ENCODE measurements around the gene DOK5. TPM values are rescaled to one million over a fixed set of nuclear protein-coding genes. Genes with fewer than 3 reads are reported as not detected.

The DOK5 gene
- total RNA-seq, 2 donors from 2014 or later: 1.3 to 17.3 TPM

DNA sequence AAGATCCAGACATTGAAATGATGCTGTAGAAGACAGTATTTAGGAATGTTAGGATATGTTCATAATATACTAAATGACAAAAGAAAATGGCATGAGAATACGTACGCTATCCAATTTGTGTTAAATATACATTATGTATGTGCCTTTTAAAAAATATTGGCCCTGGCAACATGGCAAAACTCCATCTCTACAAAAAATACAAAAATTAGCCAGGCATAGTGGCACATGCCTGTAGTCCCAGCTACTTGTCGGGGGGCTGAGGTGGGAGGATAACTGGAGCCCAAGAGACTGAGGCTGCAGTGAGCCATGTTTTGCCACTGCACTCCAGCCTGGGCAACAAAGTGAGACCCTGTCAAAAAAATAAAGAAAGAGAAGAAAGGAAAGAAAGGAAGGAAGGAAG is 155.7 kb downstream of the DOK5 start:
- Mint-ChIP-seq H3K9me3 (no peaks in the 10 kb centered on the region), H3K27ac (no peak overlapping the region), H3K36me3 (no peaks in the 10 kb centered on the region)
- DNase-seq (ENCODE audit: low spot score in 2 of 2) (no peak), ATAC-seq (no peak)

DNA sequence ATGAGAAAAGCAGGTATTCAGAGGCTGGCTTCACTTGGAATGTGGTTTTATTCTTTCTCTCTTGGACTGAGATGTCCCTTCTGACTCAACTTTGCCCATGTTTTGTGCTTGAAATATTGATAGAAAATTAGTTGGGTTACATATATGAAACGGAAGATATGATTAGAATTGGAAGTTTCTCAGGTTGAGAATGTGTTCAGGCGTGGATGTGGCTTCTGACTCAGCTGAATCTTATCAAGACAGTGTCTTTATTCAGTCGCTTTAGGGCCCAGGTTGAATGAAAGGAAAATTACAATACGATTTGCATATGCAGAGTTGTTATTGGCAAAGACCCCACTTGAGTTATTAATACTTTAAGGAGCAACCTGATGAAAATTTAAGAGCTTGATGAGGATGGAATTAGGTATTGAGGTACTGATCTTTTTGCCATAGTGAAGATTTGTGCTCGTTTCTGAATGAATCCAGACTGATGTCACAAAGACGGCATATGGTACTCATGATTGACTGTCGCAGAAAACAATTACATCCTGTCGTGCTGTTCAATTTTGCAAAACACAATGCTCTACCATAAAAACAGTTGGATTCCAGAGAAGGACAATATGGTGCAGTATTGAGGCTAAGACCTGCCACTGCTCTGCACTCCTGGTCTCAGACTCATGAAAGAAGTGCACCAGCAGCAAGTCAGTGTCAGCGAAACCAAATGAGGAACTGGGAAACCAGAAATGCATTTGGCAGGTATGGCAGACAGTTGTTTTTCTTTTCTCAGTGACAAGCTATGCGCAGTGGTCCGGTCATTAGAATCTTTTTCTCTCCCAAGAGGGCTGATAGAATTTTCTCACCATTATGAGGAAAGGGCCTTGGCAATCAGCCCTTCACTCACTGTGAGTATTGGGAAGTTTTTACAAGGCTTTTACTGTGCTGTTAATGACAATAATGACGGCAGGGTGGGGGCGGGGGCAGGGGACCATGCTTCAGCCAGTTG is 158.3 kb downstream of the DOK5 start:
- ATAC-seq (peak in 1 of 2 donors; percentile 43), DNase-seq (ENCODE audit: low spot score in 2 of 2) (no peak)
- Mint-ChIP-seq H3K27ac (no peak overlapping the region), H3K36me3 (no peaks in the 10 kb centered on the region), H3K9me3 (no peaks in the 10 kb centered on the region)

DNA sequence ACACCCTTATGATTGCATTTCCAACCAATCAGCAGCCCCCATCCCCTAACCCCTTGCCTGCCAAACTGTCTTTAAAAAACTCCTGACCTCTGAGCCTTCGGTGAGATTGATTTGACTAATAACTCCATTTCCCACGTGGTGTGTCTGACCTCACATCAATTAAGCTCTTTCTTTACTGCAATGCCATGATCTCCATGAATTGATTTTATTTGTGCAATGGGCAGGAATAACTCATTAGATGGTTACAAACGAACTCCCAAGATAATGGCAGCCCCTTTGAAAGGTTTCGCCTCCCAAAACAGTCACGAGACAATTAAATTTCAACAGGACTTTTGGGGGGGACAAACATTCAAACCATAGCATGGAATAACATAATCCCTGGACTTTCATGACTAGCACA is 161.2 kb downstream of the DOK5 start:
- ATAC-seq (no peak), DNase-seq (ENCODE audit: low spot score in 2 of 2) (no peak)
- Mint-ChIP-seq H3K36me3 (no peaks in the 10 kb centered on the region), H3K9me3 (no peaks in the 10 kb centered on the region), H3K27ac (no peak overlapping the region)

DNA sequence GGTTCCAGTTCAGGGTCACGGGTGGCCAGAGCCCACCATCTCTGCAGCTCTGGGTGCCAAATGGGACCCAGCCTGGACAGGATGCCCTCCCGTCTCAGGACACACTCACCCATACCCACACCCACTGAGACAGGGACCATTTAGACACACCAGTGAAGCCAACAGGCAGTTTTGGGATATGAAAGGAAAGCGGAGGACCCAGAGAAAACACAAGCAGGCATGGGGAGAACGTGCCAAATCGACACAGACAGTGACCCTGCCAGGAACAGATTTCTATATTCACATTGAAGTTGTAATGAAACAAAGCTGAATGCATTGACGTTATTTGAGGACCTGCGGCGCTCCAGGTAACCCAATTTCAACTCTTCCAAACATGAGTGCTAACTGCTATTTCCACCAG is 164.5 kb downstream of the DOK5 start:
- no peaks in the 10 kb centered on the region for H3K36me3 Mint-ChIP-seq
- ATAC-seq: no peak
- H3K9me3 Mint-ChIP-seq: no peaks in the 10 kb centered on the region
- no peak overlapping the region for H3K27ac Mint-ChIP-seq
- DNase-seq (ENCODE audit: low spot score in 2 of 2): no peak

DNA sequence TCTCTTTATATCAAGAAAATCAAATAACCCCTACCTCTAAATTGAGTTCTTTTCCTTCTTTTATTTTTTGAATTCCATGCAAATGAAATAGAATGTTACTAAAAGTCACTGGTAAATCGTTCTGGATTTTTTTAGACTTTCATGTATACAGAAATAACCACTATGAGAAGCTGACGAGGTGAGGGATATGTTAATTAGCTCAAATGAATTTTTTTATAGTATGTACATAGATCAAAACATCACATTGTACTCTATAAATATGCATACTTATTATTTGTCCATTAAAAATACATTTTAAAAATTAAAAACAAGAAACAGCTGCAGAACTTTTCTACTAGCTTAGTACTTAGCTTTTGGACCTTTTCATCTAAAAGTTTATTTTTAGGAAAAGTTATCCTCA is 165.4 kb downstream of the DOK5 start:
- no peak for DNase-seq (ENCODE audit: low spot score in 2 of 2)
- Mint-ChIP-seq H3K36me3 (no peaks in the 10 kb centered on the region), H3K27ac (no peak overlapping the region), H3K9me3 (no peaks in the 10 kb centered on the region)
- no peak for ATAC-seq

DNA sequence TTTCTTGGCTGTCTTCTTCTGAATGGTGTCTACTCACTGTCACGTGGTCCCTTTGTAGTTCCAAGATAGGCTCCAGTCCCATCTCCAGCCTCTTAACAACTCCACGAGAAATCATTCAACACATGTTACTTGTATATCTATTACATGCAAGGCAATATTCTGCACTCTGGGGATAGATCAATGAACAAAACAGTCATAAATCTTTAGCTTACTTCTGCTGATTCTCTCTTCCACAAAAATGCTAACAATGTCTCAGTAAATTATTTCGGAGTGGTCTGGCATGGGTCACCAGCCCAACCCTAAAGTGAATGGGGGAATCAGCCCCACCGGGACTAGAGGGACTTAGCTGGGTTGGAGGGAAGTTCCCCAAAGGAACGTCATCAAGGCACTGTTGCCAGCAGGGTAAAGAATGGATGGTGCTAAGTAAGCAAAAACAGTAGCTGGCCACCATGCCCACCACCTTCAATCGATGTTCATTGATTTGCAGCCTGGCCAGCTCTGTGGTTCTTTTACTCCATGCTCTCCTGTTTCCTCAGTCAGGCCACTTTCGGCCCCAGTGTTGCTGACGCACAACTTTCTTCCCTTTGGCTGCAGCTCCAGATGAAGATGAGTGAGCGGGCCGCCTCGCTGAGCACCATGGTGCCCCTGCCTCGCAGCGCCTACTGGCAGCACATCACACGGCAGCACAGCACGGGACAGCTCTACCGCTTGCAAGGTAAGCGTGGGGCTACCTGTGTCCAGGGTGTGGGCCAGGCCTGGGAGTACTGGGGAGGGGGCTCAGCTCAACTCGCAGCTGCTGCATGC is 167.7 kb downstream of the DOK5 start:
- Mint-ChIP-seq H3K27ac (no peak overlapping the region), H3K36me3 (no peaks in the 10 kb centered on the region), H3K9me3 (no peaks in the 10 kb centered on the region)
- no peak for ATAC-seq
- no peak for DNase-seq (ENCODE audit: low spot score in 2 of 2)

DNA sequence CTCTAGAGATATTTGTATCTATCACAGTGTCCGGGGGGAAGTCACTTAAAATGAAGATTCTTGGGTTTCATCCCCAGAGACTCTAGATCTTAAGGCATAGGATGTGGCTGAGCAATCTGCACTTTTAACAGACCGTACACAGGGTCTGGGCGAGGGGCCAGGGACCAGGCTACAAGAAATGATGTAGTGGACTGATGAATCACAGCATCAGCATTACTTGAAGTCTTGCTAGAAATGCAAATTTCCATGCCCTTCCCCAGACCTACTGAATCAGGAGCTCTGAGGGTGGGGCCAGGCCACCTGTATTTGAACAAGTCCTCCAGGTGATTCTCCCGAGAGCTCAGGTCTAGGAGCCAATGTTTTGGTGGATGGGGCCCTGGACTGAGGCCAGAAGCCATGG is 168.4 kb downstream of the DOK5 start:
- H3K9me3 Mint-ChIP-seq: no peaks in the 10 kb centered on the region
- H3K27ac Mint-ChIP-seq: no peak overlapping the region
- H3K36me3 Mint-ChIP-seq: no peaks in the 10 kb centered on the region
- no peak for ATAC-seq
- no peak for DNase-seq (ENCODE audit: low spot score in 2 of 2)

DNA sequence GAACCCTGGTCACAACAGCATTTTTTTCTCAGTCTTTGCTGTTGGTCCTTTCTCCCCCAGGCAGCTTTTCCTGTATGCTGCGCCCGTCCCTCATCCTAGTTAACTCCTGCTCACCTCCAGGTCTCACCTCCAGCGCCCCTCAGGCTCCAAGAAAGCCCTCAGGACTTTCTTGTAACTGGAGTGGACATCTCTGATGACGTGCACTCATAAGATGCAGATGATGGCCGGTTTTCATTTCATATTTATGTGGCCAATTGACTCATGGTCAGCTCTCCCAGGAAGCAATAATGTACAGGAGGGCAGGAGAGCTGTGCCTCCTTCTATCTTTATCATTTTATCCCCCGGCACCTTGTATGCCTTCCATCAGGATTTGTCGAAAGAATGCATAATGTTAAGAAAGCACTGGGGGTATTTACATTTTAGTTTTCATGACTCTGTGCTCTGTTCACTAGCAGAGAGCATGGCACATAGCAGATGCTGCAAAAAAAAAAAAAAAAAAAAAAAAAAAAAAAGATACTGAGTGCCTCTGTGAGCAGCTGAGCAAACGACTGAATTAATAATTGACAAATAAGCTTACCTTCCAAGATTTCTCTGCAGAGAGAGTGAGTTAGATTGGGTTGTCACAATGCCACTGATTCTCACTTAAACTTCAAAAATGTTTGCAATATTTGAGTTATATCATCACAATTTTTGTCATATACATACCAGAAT is 170.2 kb downstream of the DOK5 start:
- H3K36me3 Mint-ChIP-seq: no peaks in the 10 kb centered on the region
- H3K9me3 Mint-ChIP-seq: no peaks in the 10 kb centered on the region
- DNase-seq (ENCODE audit: low spot score in 2 of 2) (no peak), ATAC-seq (no peak)
- H3K27ac Mint-ChIP-seq: no peak overlapping the region

DNA sequence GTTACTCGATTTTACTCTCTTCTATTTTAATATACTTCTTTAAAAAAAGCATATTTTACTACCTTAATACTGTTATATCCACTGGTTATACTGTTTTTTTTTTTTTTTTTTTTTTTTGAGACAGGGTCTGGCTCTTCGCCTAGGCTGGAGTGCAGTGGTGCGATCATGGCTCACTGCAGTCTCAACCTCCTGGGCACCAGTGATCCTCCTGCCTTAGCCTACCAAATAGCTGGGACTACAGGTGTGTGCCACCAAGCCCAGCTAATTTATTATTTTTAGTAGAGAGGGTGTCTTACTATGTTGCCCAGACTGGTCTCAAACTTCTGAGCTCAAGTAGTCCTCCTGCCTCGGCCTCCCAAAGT is 170.7 kb downstream of the DOK5 start:
- Mint-ChIP-seq H3K36me3 (no peaks in the 10 kb centered on the region), H3K27ac (no peak overlapping the region), H3K9me3 (no peaks in the 10 kb centered on the region)
- ATAC-seq (no peak), DNase-seq (ENCODE audit: low spot score in 2 of 2) (no peak)

DNA sequence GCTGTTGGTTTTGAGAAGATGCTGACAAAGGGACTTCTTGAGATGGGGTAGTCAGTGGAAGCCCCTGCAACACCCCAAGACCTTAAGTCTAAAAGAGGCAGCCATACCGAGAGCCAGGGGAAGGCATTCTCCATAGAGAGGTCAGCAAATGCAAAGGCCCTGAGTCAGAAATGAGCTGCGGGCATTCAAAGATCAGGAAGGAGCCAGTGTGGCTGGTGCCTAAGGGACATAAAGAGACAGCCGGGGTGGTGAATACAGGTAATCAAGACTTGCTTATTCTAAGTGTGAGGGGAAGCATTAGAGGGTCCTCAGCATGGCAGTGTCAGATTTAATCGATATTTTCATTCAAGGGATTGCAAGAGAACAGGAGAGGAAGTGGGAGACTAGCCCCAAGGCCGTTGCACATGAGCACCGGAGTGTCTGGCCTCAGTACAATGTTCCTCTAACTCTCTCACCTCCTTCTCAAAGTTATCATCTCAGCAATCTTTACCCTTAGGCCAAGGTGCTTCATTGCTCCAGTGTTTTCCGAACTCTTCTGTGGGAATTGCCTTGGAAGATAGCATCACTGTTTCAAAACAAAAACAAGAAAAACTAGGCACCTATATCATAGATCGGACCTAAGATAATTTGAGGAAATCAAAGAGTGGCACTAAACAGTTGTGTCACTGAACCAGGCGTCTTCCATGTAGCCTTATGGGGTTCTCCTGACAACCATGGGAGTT is 173.2 kb downstream of the DOK5 start:
- no peak for DNase-seq (ENCODE audit: low spot score in 2 of 2)
- ATAC-seq: no peak
- Mint-ChIP-seq H3K36me3 (no peaks in the 10 kb centered on the region), H3K27ac (no peak overlapping the region), H3K9me3 (no peaks in the 10 kb centered on the region)

DNA sequence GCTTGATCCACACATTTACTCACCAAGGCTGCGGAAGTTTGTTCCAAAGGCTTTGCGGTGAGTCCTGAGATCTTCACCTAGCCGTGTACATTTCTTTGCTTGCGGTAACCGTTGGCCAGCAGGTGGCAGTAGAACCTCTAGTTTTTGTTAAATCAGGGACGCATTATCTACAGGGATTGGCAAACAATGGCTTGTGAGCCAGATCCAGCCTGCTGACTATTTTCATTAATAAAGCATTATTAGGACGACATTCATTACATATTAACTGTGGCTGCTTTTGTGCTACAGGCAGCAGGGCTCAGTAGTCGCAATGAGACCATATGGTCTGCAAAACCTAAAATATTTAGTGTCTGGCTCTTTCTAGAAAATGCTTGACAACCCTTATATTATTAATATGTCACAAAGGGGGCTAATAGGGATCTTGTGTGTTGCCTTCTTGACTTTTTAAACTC is 174.1 kb downstream of the DOK5 start:
- DNase-seq (ENCODE audit: low spot score in 2 of 2): peak in 1 of 2 donors; percentile 72
- peak; percentile 46 to 67 for ATAC-seq
- Mint-ChIP-seq H3K36me3 (no peaks in the 10 kb centered on the region), H3K9me3 (no peaks in the 10 kb centered on the region), H3K27ac (no peak overlapping the region)

DNA sequence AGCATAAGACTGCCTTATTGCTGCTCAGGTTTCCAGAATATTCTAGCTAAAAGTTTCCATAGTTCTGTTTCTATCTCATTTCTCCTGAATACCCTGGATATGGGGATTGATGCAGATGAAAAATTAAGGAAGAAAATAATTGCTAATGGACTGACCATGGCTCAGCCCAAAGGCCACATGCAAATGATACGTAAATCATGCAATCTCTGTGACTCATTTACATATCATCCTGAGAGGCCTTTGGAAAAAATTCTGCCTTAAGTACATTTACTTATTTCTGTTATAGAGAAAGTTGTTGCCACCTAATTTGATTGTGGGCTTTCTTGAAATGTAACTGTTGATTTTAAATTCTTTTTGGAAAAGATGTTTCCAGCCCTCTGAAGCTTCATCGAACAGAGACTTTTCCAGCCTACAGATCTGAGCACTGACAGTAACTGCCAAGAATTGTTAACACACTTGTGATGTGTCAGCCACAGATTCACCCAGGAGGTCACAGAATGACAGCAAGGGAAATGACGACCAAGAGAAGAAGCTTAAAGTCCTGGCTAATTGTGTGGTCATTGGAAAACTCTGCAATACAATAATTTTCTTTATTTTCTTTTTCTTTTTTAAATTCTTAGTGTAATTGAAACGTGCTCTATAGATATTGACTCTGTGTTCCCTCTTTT is 174.8 kb downstream of the DOK5 start:
- Mint-ChIP-seq H3K27ac (no peak overlapping the region), H3K36me3 (no peaks in the 10 kb centered on the region), H3K9me3 (no peaks in the 10 kb centered on the region)
- DNase-seq (ENCODE audit: low spot score in 2 of 2) (no peak), ATAC-seq (no peak)

DNA sequence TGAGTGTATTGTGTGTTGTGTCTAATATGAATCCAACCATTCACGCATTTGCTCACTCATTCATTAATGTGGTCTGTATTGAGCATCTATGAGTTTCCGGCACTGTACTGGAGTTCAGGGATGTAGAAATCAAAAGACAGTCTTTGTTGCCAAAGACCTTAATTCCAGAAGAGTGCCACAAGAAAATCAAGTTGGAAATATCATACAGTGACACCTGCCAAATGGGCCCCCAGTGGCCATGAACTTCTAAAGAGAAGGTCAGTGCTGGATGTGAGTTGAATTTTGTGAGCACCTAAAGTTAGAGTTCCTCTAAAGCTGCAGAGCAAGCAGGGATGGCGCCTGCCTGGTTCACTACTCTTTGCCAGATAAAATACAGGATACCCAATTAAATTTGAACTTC is 175.9 kb downstream of the DOK5 start:
- DNase-seq (ENCODE audit: low spot score in 2 of 2): no peak
- H3K36me3 Mint-ChIP-seq: no peaks in the 10 kb centered on the region

DNA sequence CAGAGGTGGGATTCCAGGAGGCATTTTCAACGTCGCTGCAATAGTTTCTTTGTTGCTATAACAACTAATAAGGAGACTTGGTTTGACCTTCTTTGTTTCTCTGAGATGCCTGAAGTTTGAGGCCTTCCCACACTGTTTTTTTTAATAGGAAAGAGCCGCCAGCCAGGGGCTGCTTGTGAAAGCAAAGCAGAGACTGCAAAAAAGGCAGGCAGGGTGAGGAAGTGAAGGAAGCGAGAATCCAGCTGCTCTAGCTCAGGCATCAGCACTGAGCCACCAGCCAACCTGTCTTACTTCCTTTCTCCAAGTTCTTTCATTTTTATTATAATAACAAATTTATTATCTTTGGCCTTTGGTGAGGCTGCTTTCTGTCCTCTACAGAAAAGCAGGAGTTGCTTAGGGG is 179.1 kb downstream of the DOK5 start:
- Mint-ChIP-seq H3K9me3 (no peaks in the 10 kb centered on the region), H3K27ac (no peak overlapping the region), H3K36me3 (no peaks in the 10 kb centered on the region)
- DNase-seq (ENCODE audit: low spot score in 2 of 2): no peak
- no peak for ATAC-seq

More for the DNA sequence above, 175.9 kb downstream of the DOK5 start:
- H3K9me3 Mint-ChIP-seq: no peaks in the 10 kb centered on the region
- ATAC-seq: no peak
- no peak overlapping the region for H3K27ac Mint-ChIP-seq

DNA sequence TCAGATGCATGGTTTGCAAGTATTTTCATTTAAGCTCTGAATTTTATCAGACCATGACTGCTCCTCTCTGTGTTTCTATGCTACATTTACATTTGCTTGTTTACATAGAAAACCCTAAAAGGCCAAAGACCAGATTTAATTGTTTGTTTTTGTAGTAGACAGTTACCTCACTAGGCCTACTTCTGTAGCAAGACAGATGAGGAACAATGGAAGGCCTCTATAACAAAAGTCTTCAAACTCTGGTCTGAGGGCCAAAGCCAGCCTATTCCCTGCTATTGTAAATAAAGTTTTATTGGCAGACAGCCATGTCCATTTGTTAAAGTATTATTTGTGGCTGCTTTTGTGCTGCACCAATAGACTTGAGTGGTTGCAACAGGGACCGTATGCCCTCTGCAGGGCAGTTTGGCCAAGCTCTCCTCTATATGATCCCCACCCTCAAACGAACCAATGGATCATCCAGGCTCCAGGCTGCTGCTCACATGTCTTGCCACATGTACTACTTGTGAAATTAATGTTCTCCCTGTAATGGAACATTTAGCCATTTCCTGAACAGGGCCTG is 182.0 kb downstream of the DOK5 start:
- ATAC-seq (no peak), DNase-seq (ENCODE audit: low spot score in 2 of 2) (no peak)
- no peaks in the 10 kb centered on the region for H3K9me3 Mint-ChIP-seq

DNA sequence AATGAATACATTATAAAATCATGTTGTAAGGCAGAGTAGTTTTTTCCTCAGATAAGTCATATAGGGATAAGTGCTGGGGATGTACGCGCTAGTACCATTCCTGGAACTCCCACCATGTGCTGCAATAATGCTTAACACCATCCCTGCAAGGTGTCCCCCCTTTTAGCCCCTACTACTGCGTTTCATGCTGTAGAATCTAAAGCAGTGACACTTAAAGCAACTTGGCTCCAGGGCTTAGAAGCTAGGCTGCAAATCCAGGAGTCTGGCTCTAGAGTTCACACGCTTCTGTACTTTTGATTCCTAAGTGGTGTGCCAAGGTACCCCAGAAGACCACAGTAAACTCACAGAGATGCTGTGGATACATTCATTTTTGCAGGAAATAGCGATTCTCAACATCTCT is 183.1 kb downstream of the DOK5 start:
- Mint-ChIP-seq H3K27ac (no peak overlapping the region), H3K36me3 (no peaks in the 10 kb centered on the region), H3K9me3 (no peaks in the 10 kb centered on the region)
- ATAC-seq: no peak
- DNase-seq (ENCODE audit: low spot score in 2 of 2): no peak

More for the DNA sequence above, 182.0 kb downstream of the DOK5 start:
- Mint-ChIP-seq H3K36me3 (no peaks in the 10 kb centered on the region), H3K27ac (no peak overlapping the region)

All from activated naive CD4-positive, alpha-beta T cell treated with anti-CD3 and anti-CD28 coated beads, Interleukin-2, amount 50 U/mL, for 72 hours (primary cell).